MM.1S (cell line): ENCODE measurements around the gene TCF15.

Experiments
- DNase-seq: peaks from one replicate; pipeline ENCODE4 v3.0.0-alpha.2; 2015
- H2AFZ ChIP-seq: fragments of 300-600 bp; sonication (generic); 2 replicates; pipeline ENCODE4 v1.6.0; 2016; ENCODE audit warnings: antibody characterized with exemption, low read length
- H3F3A ChIP-seq: fragments of 300-600 bp; sonication (generic); 2 replicates; pipeline ENCODE4 v1.6.1; 2016; ENCODE audit warnings: mild to moderate bottlenecking, antibody characterized with exemption, low read length, moderate library complexity, mixed read lengths; ENCODE audit not compliant: insufficient read depth
- H3K27ac ChIP-seq: fragments of 300-600 bp; sonication (generic); 2 replicates; pipeline ENCODE4 v1.5.1; 2016; ENCODE audit warnings: mild to moderate bottlenecking, low read length
- H3K27me3 ChIP-seq: fragments of 300-600 bp; sonication (generic); replicated peaks from 2 replicates; pipeline ENCODE4 v1.6.0; 2016; ENCODE audit warnings: low read length; ENCODE audit not compliant: insufficient read depth
- H3K36me3 ChIP-seq: fragments of 300-600 bp; sonication (generic); replicated peaks from 2 replicates; pipeline ENCODE4 v1.6.1; 2016; ENCODE audit warnings: mild to moderate bottlenecking, low read length, mixed read lengths; ENCODE audit not compliant: insufficient read depth
- H3K4me1 ChIP-seq: fragments of 300-600 bp; sonication (generic); 2 replicates; pipeline ENCODE4 v1.6.1; 2016; ENCODE audit warnings: low read length, mixed read lengths
- H3K4me2 ChIP-seq: fragments of 300-600 bp; sonication (generic); 2 replicates; pipeline ENCODE4 v1.6.0; 2016; ENCODE audit warnings: low read depth, low read length
- H3K4me3 ChIP-seq: fragments of 300-600 bp; sonication (generic); 2 replicates; pipeline ENCODE4 v1.5.1; 2016; ENCODE audit warnings: low read length, mixed read lengths
- H3K79me2 ChIP-seq: fragments of 300-600 bp; sonication (generic); 2 replicates; pipeline ENCODE4 v1.6.1; 2016; ENCODE audit warnings: mixed run types, low read length, mixed read lengths
- H3K9ac ChIP-seq: fragments of 300-600 bp; sonication (generic); 2 replicates; pipeline ENCODE4 v1.6.1; 2016; ENCODE audit warnings: low read length, mixed read lengths
- H3K9me2 ChIP-seq: fragments of 300-600 bp; sonication (generic); replicated peaks from 2 replicates; pipeline ENCODE4 v1.6.1; 2016; ENCODE audit warnings: mild to moderate bottlenecking, low read length, mixed read lengths; ENCODE audit not compliant: insufficient read depth
- H3K9me3 ChIP-seq: fragments of 300-600 bp; sonication (generic); replicated peaks from 2 replicates; pipeline ENCODE4 v1.6.1; 2016; ENCODE audit warnings: mild to moderate bottlenecking, low read length, mixed read lengths; ENCODE audit not compliant: insufficient read depth
- H4K20me1 ChIP-seq: fragments of 300-600 bp; sonication (generic); 2 replicates; pipeline ENCODE4 v1.6.1; 2016; ENCODE audit warnings: mild to moderate bottlenecking, low read length, moderate library complexity, mixed read lengths; ENCODE audit not compliant: insufficient read depth
- EZH2 ChIP-seq: fragments of 300-600 bp; sonication (generic); optimal IDR thresholded peaks from 2 replicates; pipeline ENCODE3; 2017; ENCODE audit warnings: low read depth, mild to moderate bottlenecking, antibody characterized with exemption, low read length, mixed read lengths
- EZH2phosphoT487 ChIP-seq: fragments of 300-600 bp; sonication (generic); IDR thresholded peaks from 2 replicates; pipeline ENCODE4 v1.6.1; 2018; ENCODE audit warnings: antibody characterized with exemption, low read length
- TF ChIP-seq, protein P1 (sequence below): fragments of 300-600 bp; sonication (generic); IDR thresholded peaks from 2 replicates; pipeline ENCODE4 v1.5.1; 2016; ENCODE audit warnings: antibody characterized with exemption, low read length, mixed read lengths

The TCF15 gene

DNA sequence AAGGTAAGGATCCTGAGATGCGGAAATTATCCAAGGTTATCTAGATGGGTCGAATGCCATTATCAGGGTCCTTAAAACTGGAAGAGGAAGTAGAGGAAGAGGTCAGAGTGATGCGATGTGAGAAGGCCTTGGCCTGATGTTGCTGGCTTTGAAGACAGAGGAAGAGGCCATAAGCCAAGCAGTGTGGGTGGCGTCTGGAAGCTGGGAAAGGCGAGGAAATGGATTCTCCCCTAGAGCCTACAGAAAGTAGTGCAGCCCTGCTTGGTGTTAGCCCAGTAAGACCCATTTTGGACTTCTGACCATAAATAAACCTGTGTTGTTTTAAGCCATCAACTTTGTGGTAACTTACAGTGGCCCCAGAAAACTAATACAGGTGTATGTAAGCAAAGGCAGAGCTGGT, 40.8 kb upstream of the TCF15 start:
- no peak for DNase-seq
- Histone ChIP-seq H4K20me1 (peaks cover 4% of the 10 kb centered on the region; the same call in 1 of the 2 replicates), H3K27me3 (no peaks in the 10 kb centered on the region), H3K9ac (no peak overlapping the region), H3K9me3 (no peaks in the 10 kb centered on the region), H2AFZ (no peak overlapping the region), H3K4me3 (no peak overlapping the region), H3F3A (peaks cover 2% of the 10 kb centered on the region; the same call in 1 of the 2 replicates), H3K9me2 (no peaks in the 10 kb centered on the region), H3K27ac (no peak overlapping the region), H3K79me2 (peaks cover 30% of the 10 kb centered on the region), H3K4me2 (no peak overlapping the region), H3K36me3 (peaks cover 12% of the 10 kb centered on the region; the same call in 1 of the 2 replicates), H3K4me1 (peaks cover 5% of the 10 kb centered on the region; the same call in 1 of the 2 replicates)
- TF ChIP-seq EZH2 (no peak), EZH2phosphoT487 (no peak)
- TF ChIP-seq, protein P1, sequence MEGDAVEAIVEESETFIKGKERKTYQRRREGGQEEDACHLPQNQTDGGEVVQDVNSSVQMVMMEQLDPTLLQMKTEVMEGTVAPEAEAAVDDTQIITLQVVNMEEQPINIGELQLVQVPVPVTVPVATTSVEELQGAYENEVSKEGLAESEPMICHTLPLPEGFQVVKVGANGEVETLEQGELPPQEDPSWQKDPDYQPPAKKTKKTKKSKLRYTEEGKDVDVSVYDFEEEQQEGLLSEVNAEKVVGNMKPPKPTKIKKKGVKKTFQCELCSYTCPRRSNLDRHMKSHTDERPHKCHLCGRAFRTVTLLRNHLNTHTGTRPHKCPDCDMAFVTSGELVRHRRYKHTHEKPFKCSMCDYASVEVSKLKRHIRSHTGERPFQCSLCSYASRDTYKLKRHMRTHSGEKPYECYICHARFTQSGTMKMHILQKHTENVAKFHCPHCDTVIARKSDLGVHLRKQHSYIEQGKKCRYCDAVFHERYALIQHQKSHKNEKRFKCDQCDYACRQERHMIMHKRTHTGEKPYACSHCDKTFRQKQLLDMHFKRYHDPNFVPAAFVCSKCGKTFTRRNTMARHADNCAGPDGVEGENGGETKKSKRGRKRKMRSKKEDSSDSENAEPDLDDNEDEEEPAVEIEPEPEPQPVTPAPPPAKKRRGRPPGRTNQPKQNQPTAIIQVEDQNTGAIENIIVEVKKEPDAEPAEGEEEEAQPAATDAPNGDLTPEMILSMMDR = no peak

DNA sequence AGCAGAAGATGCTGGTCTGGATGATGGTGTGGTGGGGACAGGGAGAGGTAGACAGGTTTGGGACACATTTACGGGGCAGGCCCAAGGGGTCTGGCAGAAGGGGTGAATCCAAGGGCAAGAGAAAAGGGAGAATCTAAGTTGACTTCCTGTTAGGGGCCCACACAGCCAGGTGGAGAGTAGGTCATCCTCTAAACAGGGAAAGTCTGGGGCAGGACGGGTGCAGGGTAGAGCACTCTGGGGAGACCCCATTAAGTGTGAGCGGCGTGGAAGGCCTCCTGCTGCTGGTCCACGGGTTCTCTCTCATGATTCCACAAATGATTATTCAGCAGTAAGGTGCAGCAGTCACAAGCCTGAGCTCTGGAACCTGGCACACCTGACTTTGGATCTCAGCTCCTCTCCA, 40.2 kb upstream of the TCF15 start:
- Histone ChIP-seq H3K9me2 (no peaks in the 10 kb centered on the region), H3K4me2 (no peak overlapping the region), H3K4me1 (peaks cover 5% of the 10 kb centered on the region; the same call in 1 of the 2 replicates), H3K4me3 (no peak overlapping the region), H4K20me1 (peaks cover 7% of the 10 kb centered on the region; the same call in 1 of the 2 replicates), H3K9me3 (no peaks in the 10 kb centered on the region), H3K27ac (no peak overlapping the region), H3K27me3 (no peaks in the 10 kb centered on the region), H3K79me2 (peaks cover 30% of the 10 kb centered on the region), H3K36me3 (peaks cover 12% of the 10 kb centered on the region; the same call in 1 of the 2 replicates), H3K9ac (no peak overlapping the region), H2AFZ (no peak overlapping the region), H3F3A (peaks cover 2% of the 10 kb centered on the region; the same call in 1 of the 2 replicates)
- no peak for TF ChIP-seq EZH2phosphoT487
- no peak for TF ChIP-seq EZH2
- TF ChIP-seq, protein P1 = no peak
- DNase-seq = no peak

DNA sequence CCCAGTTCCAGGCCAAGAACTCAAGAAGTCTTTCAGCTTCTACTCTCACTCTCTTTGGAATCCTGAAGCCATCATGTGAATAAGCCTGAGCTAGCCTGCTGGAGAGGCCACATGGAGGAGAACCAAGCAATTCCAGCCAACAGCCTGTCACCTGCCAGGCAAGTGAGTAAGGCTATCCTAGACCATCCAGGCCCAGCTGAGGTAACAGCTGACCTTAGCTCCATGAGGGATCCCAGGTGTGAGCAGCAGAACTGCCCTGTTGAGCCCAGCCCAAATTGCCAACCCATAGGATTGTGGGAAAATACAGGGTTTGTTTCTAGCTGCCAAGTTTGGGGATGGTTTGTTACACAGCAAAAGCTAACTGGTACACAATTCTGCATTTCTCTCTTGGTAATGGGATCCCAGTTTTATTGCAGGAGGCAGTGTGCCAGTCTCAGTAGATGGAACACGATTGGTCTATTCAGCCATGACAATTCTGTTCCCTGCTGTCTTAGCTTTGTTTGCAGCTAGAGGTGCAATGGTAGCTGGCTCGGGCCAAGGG, 37.4 kb upstream of the TCF15 start:
- H3K27ac ChIP-seq = no peak overlapping the region
- peaks cover 2% of the 10 kb centered on the region; the same call in 1 of the 2 replicates for H3F3A ChIP-seq

More for the DNA sequence above, 37.4 kb upstream of the TCF15 start:
- no peak overlapping the region for H3K9ac ChIP-seq
- TF ChIP-seq, protein P1 = no peak
- no peak for TF ChIP-seq EZH2
- TF ChIP-seq EZH2phosphoT487 = no peak
- H3K9me2 ChIP-seq = no peaks in the 10 kb centered on the region
- H3K36me3 ChIP-seq = peaks cover 12% of the 10 kb centered on the region; the same call in 1 of the 2 replicates
- H2AFZ ChIP-seq = no peak overlapping the region
- H4K20me1 ChIP-seq = peaks cover 7% of the 10 kb centered on the region; the same call in 1 of the 2 replicates
- H3K4me2 ChIP-seq = no peak overlapping the region
- H3K27me3 ChIP-seq = no peaks in the 10 kb centered on the region
- H3K4me3 ChIP-seq = no peak overlapping the region
- no peak for DNase-seq
- H3K9me3 ChIP-seq = no peaks in the 10 kb centered on the region
- H3K79me2 ChIP-seq = peaks cover 27% of the 10 kb centered on the region
- no peaks in the 10 kb centered on the region for H3K4me1 ChIP-seq
